HG03095 (cell line): ENCODE data around the gene SLC12A2.

ENCODE experiments used
- ATAC-seq: cut with Tn5 transposase; IDR thresholded peaks from one replicate; pipeline ENCODE4 v1.9.1; 2021; ENCODE audit warnings: moderate library complexity; ENCODE audit not compliant: unreplicated experiment

The SLC12A2 gene

DNA sequence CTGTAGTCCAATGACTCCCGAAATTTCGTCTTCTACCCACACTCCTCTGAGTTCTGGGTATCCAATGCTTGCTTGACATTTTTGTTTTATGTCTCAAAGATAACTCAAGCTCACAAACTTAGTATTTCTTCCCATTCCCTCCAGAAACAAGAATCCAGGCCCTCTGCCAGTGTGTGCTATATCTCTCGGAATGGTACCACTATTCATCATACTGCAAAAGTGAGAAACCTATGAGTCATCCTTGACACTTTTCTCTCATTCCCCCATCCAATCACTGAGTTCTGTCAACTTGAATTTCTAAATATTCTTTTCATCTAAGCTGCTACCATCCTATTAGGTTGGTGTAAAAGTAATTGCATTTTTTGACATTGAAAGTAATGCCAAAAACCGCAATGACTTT lies 9.8 kb downstream of the SLC12A2 start:
- no peak for ATAC-seq

DNA sequence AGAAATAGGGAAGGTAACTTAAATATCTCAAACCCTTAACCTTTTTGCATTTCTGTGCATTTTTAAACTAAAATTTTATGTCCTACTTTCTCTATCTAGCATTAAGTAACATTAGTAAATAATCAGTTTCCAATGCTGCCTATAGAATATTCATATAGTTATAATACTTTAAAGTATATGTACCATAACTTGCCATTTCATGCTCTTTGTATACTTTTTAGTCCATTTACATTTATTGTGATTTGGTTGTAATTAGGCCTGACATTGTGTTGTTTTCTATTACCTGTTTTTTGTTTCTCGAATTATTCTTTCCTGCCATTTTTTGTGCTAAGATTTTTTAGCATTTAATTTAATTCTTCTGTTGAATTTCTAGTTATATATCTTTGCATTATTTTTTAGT lies 13.7 kb downstream of the SLC12A2 start:
- ATAC-seq = no peak

DNA sequence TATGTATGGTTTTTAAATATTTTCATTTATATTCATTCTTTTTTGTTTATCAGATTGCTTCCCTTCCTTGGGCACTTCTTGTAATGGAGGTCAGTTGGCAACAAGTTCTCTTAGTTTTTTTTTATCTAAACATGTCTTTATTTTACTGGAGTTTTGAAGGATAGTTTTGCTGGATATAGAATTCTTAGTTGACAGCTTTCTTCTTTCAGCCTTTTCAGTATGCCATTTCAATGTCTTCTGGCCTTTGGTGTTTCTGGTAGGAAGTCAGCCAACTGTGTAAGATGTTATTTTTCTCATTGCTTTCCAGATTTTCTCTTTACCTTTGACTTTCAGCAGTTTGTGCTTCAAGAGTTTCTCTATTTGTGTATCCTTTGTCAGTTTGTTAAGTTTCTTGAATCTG lies 14.2 kb downstream of the SLC12A2 start:
- ATAC-seq = no peak

GRCh38 chr5:128099944-128100343 lies 16.4 kb downstream of the SLC12A2 start:
- no peak for ATAC-seq

DNA sequence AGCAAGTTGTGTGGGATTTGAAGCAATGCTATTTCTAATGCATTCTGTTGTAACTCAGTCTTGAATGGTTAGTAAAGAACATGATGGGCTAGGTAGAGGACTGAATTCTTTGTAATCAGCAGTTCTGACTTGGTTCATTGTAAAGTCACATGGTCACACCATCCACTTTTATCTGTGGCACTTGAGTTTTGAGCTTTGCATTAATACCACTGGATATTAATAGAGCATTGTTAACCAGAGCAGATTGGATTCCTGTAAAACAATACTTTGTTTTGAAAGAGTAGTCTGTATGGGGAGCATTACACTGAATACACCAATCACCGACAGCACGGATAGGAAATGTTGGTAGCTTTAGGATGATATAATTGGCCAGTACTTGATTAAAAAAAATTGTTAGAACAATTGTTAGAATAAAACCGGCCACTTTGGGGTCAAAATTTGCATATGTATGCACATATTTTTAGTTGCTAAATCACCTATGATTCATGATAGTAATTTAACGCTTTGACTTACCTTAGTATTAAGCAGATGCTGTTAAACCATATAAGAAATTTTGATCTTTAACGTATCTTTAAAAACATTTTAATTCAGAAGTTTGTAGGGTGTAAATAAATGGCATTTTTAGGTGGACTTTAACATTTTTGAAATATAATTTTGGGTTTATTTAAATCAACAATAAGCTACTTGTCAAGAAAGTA lies 17.4 kb downstream of the SLC12A2 start:
- ATAC-seq = no peak

DNA sequence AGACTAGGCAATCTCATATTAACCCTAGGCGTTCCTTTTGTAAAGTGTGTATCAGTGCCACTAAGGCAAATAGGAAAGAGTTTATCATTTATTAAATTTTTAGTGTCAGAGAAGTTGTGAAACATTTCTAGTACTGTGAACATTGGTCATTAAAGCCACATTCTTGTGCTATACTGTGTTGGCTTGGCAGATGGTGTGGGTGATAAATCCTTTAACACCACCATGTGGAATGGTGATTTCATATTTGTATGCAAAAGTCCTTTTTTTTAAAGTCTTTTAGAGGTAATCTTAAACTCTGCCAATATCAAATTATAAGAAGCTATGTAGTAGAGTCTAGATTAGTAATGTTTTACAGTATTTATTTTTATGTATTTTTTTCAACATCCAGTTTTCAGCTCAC lies 18.1 kb downstream of the SLC12A2 start:
- no peak for ATAC-seq

- ATAC-seq = no peak
Measured at GRCh38 chr5:128105203-128105602, 21.6 kb downstream of the SLC12A2 start.

DNA sequence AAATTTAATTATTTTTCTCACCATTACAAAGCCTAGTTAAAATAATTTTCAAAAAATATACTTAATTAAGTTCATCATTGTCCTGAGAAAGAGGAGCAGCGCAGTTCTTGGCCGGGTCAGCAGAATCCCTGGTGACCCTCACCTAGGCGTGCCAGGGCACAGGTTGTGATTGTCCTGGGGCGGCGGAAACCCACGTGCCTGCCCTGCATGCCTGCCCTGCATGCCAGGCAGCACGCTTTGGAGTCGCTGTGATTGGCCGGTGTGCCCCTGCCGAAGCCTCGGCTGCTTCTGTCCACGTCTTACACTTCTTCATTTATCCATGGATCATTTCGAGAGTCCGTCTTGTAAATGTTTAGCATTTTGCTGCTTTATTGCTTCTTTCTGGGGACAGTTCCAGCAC lies 25.6 kb downstream of the SLC12A2 start:
- no peak for ATAC-seq

DNA sequence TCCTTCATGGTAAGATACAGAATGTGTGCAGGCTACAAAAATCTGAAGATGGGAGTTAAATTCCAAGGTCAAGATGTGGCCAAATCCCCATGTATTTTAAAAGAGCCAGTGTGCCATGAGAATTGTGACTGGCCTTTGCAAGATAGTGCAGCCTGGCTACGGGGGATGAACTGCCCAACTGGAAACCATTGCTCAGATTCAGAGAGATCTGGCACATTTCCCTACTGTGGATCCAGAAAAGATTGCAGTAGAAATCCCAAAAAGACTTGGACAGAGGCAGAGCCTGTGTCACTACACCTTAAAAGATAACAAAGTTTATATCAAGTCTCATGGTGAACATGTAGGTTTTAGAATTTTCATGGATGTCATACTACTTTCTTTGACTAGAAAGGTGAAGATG lies 26.2 kb downstream of the SLC12A2 start:
- ATAC-seq = no peak

DNA sequence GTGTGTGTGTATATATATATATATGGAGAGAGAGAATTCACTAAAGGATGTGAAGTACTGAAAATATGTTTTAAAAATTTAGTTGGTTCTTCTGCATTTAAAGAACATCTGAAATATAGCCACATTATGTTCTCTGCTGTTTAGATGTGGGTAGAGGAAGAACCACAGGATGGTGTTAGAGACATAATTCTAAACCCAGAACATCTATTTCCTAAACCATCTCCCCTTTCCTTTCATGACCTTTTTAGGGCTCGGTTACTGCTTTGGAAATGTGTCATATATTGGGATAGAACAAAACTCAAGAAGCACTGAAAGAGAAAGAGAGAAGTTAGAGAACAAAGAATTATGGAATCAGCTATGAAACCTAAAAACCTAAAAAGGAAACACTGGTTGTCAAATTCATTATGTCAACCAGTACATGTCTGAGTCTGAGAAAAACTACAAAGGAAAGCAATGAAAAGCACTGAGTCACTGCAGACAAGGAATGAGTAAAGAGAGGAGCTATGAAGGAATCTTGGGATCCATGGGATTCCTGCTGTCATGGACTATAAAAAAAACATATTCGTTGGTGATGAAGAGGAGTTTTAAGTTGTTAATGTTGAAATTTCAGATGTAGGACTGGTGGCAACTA lies 28.4 kb downstream of the SLC12A2 start:
- no peak for ATAC-seq

DNA sequence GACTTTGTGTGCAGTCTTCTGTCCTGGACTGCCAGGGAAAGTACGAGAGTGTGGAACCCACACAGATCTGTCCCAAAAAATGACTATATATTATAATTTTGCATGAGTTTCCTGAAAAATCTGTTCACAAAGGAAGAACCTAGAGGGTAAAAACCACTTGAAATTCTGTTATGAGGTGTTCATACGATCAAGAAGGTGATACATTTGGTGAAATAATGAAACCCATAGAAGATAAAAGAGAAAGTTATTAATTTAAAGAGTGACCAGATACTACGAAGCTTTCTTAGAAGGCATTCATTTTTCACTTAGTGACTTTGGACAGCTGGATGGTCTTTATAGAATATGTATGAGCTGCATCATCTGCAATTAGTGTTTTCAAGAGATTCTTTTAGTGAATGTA lies 32.9 kb downstream of the SLC12A2 start:
- no peak for ATAC-seq

DNA sequence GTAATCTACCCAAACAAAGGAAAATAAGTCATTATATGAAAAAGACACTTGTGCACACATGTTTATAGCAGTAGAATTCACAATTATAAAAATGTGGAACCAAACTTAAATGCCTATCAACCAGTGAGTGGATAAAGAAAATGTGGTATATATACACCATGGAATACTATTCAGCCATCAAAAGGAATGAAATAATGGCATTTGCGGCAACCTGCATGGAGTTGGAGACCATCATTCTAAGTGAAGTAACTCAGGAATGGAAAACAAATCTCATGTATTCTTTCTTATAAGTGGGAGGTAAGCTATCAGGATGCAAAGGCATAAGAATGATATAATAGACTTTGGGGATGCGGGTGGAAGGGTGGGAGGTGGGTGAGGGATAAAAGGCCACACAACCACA lies 34.6 kb downstream of the SLC12A2 start:
- no peak for ATAC-seq

- no peak for ATAC-seq
Measured at GRCh38 chr5:128121651-128122050, 38.1 kb downstream of the SLC12A2 start.

- ATAC-seq = no peak
Measured at GRCh38 chr5:128123936-128124335, 40.4 kb downstream of the SLC12A2 start.

- no peak for ATAC-seq
Measured at GRCh38 chr5:128126241-128126640, 42.7 kb downstream of the SLC12A2 start.

- no peak for ATAC-seq
Measured at GRCh38 chr5:128132499-128132898, 48.9 kb downstream of the SLC12A2 start.

DNA sequence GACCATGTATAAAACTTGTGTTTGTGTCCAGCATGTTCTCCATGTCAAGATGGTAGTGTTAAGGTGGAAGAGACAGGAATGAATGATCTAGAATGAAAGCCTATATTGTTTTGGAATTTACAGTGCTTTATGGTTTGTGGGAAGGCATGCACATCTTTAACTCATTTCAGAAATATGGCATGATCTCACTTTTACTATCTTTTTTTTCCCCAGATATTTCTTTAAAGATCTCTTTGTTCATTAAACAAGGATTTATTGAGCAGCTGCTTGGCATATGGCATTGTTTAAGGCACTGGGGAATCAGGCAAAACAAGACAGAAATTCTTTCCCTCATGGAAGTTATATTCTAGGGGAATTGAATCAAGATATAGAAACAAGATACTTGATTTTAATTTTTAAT lies 51.7 kb downstream of the SLC12A2 start:
- ATAC-seq = no peak

DNA sequence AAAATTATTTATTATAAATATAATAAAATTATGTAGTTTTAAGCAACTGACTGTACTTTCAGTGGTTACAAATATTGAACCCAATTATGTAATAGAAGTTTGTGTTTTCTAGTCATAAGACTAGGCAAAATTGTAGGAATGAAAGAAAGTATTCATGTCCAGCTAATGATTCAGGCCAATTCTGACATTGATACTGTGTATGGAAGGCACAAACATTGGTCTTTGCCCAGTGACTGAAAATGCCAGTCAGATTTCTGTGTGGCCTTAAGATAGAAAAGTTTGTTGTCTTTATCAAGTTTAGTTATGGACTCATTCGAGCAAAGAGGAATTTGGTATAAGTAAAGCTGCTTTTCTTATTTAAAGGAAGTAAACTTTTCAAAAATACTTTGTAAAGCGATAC lies 60.3 kb downstream of the SLC12A2 start:
- no peak for ATAC-seq

DNA sequence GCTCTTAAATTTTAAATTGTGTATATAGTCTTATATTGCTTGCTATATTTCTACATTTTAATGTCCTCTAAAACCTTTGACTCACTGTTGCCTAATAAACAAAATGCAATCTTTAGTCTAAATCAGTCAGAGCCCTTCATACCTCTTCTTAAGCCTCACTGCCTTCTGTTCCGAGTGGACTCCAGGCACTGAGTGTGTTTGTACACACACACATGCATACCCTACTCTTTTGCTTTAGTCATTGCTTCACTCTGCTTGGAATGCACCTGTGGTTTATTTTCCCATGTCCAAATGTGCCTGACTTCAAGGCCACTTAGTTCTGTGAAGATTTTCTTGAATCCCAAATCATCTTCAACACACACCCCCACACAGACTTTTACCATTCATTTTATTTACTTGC lies 60.9 kb downstream of the SLC12A2 start:
- ATAC-seq = no peak

DNA sequence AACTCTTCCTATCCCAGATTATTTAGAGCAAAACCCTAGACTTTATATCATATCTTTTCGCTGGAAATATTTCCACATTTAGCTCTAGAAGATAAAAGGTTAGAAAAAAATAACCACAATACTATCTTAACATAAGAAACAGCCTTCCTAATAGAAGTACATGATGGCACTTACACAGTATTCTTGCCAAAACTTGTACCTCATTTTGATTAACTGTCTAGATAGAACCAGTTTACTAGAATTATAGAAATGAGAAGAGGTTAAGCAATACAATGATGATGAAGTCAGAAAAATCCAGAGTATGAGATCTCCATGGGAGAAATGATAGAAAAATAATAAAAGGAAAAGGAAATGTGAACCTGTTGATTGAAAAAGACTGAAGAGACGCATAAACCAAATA lies 63.1 kb downstream of the SLC12A2 start:
- ATAC-seq = no peak

DNA sequence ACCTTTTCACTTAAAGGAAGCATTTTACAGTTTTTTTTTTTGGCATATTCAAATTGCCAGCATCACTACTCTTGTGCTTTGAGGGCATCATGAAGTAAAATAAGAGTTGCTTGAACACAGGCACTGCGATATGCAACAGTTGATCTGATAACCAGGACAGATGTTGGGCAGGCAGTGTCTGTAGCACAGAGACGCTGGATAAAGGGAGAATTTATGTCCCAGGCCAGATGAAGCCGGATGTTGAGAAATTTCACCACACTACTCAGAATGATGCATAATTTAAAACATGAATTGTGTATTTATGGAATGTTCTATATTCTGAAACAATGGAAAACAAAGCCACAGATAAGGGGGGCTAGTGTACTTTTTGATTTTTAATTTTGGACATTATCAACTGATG lies 71.4 kb downstream of the SLC12A2 start:
- ATAC-seq = no peak

DNA sequence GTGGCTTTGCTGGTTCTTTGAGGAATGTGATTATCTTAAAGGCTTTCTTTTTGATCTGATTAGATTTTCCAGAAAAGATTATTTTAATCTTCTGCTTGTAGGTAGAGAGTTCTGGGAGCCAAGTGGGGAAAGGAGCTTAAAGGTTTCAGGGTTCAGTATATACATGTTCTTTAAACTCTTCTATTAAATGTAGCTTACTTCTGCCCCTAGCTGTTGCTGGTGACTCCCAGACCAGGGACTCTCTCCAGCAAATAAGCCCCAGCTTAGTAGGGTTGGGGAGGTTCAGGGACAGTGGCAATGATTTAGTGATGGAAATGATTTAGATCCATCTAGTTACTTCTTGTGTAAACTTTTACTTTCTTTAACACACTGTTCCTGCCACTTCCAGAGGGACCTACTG lies 72.2 kb downstream of the SLC12A2 start:
- ATAC-seq = no peak

- no peak for ATAC-seq
Measured at GRCh38 chr5:128156521-128156920, 73.0 kb downstream of the SLC12A2 start.
